Neural progenitor cell (in vitro differentiated cells): ENCODE measurements around the gene ATP11C. TPM values are rescaled to one million over a fixed set of nuclear protein-coding genes. Genes with fewer than 3 reads are reported as not detected.

ENCODE experiments used
- DNase-seq: peaks from one replicate; pipeline ENCODE4 v3.0.0-alpha.2; 2016; ENCODE audit warnings: low spot score
- H2AFZ ChIP-seq: fragments of 200-600 bp; sonication (generic); replicated peaks from 2 replicates; pipeline ENCODE4 v1.6.1; 2016; ENCODE audit warnings: antibody characterized with exemption
- H3F3A ChIP-seq: fragments of 200-600 bp; sonication (generic); 2 replicates; pipeline ENCODE4 v1.6.1; 2016; ENCODE audit warnings: antibody characterized with exemption, low read depth
- H3K27ac ChIP-seq: fragments of 200-600 bp; sonication (generic); 2 replicates; pipeline ENCODE4 v1.5.1; 2016; ENCODE audit warnings: mild to moderate bottlenecking
- H3K27me3 ChIP-seq: fragments of 200-600 bp; sonication (generic); 2 replicates; pipeline ENCODE4 v1.6.1; 2016; ENCODE audit warnings: mild to moderate bottlenecking, moderate library complexity
- H3K36me3 ChIP-seq: fragments of 200-600 bp; sonication (generic); 2 replicates; pipeline ENCODE4 v1.5.1; 2016
- H3K4me1 ChIP-seq: fragments of 200-600 bp; sonication (generic); 2 replicates; pipeline ENCODE4 v1.6.1; 2016; ENCODE audit warnings: mixed run types
- H3K4me2 ChIP-seq: fragments of 200-600 bp; sonication (generic); 2 replicates; pipeline ENCODE4 v1.6.1; 2016
- H3K4me3 ChIP-seq: fragments of 200-600 bp; sonication (generic); 2 replicates; pipeline ENCODE4 v1.5.1; 2016
- H3K79me2 ChIP-seq: fragments of 200-600 bp; sonication (generic); 2 replicates; pipeline ENCODE4 v1.6.1; 2016; ENCODE audit warnings: low read depth
- H3K9ac ChIP-seq: fragments of 200-600 bp; sonication (generic); 2 replicates; pipeline ENCODE4 v1.6.1; 2016
- H3K9me3 ChIP-seq: fragments of 200-600 bp; sonication (generic); 2 replicates; pipeline ENCODE4 v1.5.1; 2016; ENCODE audit warnings: low read depth
- H4K20me1 ChIP-seq: fragments of 200-600 bp; sonication (generic); 2 replicates; pipeline ENCODE4 v1.6.1; 2016; ENCODE audit warnings: low read depth
- H3K27ac Mint-ChIP-seq: 3 replicates; pipeline ENCODE4 v1.8.0; 2021; ENCODE audit warnings: mixed read lengths
- H3K27me3 Mint-ChIP-seq: 2 replicates; pipeline ENCODE4 v1.8.0; 2022; ENCODE audit warnings: low read depth, mild to moderate bottlenecking, inconsistent platforms, moderate library complexity, mixed read lengths; ENCODE audit not compliant: insufficient read depth
- H3K36me3 Mint-ChIP-seq: 3 replicates; pipeline ENCODE4 v1.8.0; 2021; ENCODE audit warnings: mixed read lengths
- H3K4me1 Mint-ChIP-seq: 3 replicates; pipeline ENCODE4 v1.8.0; 2021; ENCODE audit warnings: mixed read lengths
- H3K4me3 Mint-ChIP-seq: 3 replicates; pipeline ENCODE4 v1.8.0; 2021; ENCODE audit warnings: mild to moderate bottlenecking, moderate library complexity, mixed read lengths
- H3K9me3 Mint-ChIP-seq: 3 replicates; pipeline ENCODE4 v1.8.0; 2020; ENCODE audit warnings: mixed read lengths
- EZH2 ChIP-seq: fragments of 200-600 bp; sonication (generic); IDR thresholded peaks from 2 replicates; pipeline ENCODE4 v1.6.1; 2017; ENCODE audit warnings: antibody characterized with exemption, mild to moderate bottlenecking, moderate library complexity
- EZH2phosphoT487 ChIP-seq: fragments of 200-600 bp; sonication (generic); IDR thresholded peaks from 2 replicates; pipeline ENCODE4 v1.6.1; 2017; ENCODE audit warnings: antibody characterized with exemption
- total RNA-seq: library from RNA; depleted of rRNA; stranded (reverse); fragments of >200 nt; gene quantifications from 2 replicates; pipeline ENCODE4 v1.2.3, GENCODE V29; 2015; ENCODE audit warnings: low replicate concordance
- TF ChIP-seq, protein P1 (sequence below): fragments of 200-600 bp; sonication (generic); IDR thresholded peaks from 2 replicates; pipeline ENCODE4 v1.5.1; 2017; ENCODE audit warnings: antibody characterized with exemption, mild to moderate bottlenecking

The ATP11C gene
- total RNA-seq, 1 donor from 2014 or later: 68.0 TPM

GRCh38 chrX:139702658-139703057, 230.2 kb downstream of the ATP11C start:
- Histone ChIP-seq H3K4me1 (no peaks in the 10 kb centered on the region), H3K9me3 (no peaks in the 10 kb centered on the region), H3F3A (no peaks in the 10 kb centered on the region), H3K4me2 (no peak overlapping the region), H3K27me3 (no peaks in the 10 kb centered on the region), H3K27ac (no peak overlapping the region), H3K79me2 (no peaks in the 10 kb centered on the region), H3K36me3 (no peaks in the 10 kb centered on the region), H3K4me3 (no peak overlapping the region), H3K9ac (no peak overlapping the region), H2AFZ (no peak overlapping the region), H4K20me1 (no peaks in the 10 kb centered on the region)
- no peaks in the 10 kb centered on the region for H3K36me3 Mint-ChIP-seq
- H3K4me3 Mint-ChIP-seq: no peak overlapping the region
- H3K4me1 Mint-ChIP-seq: no peaks in the 10 kb centered on the region
- no peaks in the 10 kb centered on the region for H3K27me3 Mint-ChIP-seq
- no peak for DNase-seq
- peaks cover 2% of the 10 kb centered on the region for H3K9me3 Mint-ChIP-seq
- TF ChIP-seq, protein P1, sequence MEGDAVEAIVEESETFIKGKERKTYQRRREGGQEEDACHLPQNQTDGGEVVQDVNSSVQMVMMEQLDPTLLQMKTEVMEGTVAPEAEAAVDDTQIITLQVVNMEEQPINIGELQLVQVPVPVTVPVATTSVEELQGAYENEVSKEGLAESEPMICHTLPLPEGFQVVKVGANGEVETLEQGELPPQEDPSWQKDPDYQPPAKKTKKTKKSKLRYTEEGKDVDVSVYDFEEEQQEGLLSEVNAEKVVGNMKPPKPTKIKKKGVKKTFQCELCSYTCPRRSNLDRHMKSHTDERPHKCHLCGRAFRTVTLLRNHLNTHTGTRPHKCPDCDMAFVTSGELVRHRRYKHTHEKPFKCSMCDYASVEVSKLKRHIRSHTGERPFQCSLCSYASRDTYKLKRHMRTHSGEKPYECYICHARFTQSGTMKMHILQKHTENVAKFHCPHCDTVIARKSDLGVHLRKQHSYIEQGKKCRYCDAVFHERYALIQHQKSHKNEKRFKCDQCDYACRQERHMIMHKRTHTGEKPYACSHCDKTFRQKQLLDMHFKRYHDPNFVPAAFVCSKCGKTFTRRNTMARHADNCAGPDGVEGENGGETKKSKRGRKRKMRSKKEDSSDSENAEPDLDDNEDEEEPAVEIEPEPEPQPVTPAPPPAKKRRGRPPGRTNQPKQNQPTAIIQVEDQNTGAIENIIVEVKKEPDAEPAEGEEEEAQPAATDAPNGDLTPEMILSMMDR: no peak
- TF ChIP-seq EZH2: no peak
- TF ChIP-seq EZH2phosphoT487: no peak
- H3K27ac Mint-ChIP-seq: no peak overlapping the region

DNA sequence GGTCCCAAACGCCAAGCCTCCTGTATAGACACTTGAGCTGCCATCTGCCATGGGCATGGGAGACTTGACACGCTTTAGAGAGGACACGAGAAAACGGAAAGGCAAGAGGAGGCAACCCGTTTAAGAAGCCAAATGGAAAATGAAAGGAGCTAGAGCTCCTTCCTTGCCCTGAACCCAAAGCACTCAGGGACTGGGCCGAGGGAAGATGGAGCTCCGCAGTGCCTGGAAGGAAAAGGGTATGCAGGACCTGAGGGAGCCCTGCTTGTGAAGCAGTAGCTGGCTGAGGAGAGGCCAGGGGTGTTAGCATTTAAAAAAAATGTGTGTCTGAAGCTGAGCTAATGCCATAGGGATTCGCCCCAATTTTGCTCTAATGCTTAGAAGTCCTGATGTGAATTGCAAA, 239.9 kb downstream of the ATP11C start:
- Histone ChIP-seq H4K20me1 (no peaks in the 10 kb centered on the region), H3K36me3 (no peaks in the 10 kb centered on the region), H3K4me1 (no peaks in the 10 kb centered on the region), H3K9ac (no peak overlapping the region), H3K4me2 (peak overlapping the region; percentile 91), H3F3A (no peaks in the 10 kb centered on the region), H2AFZ (peak overlapping the region; percentile 76), H3K79me2 (no peaks in the 10 kb centered on the region), H3K27ac (no peak overlapping the region), H3K9me3 (peaks cover 4% of the 10 kb centered on the region), H3K27me3 (peaks cover 48% of the 10 kb centered on the region), H3K4me3 (no peak overlapping the region)
- Mint-ChIP-seq H3K4me1 (peaks cover 4% of the 10 kb centered on the region), H3K27me3 (peaks cover 2% of the 10 kb centered on the region), H3K27ac (no peak overlapping the region), H3K4me3 (peak overlapping the region; percentile 70), H3K36me3 (no peaks in the 10 kb centered on the region), H3K9me3 (no peaks in the 10 kb centered on the region)
- TF ChIP-seq EZH2phosphoT487 (no peak), EZH2 (no peak)
- TF ChIP-seq, protein P1: no peak
- no peak for DNase-seq

- TF ChIP-seq, protein P1: no peak
- no peak for TF ChIP-seq EZH2phosphoT487
- no peak for TF ChIP-seq EZH2
Measured at GRCh38 chrX:139692506-139692849, 240.4 kb downstream of the ATP11C start.

More at GRCh38 chrX:139692506-139692849, 240.4 kb downstream of the ATP11C start:
- peaks cover 4% of the 10 kb centered on the region for H3K9me3 ChIP-seq
- no peaks in the 10 kb centered on the region for H3K79me2 ChIP-seq
- no peaks in the 10 kb centered on the region for H3F3A ChIP-seq
- H4K20me1 ChIP-seq: no peaks in the 10 kb centered on the region
- H3K4me1 ChIP-seq: no peaks in the 10 kb centered on the region
- Mint-ChIP-seq H3K4me1 (peaks cover 4% of the 10 kb centered on the region), H3K36me3 (no peaks in the 10 kb centered on the region), H3K27ac (no peak overlapping the region), H3K4me3 (peak overlapping the region; percentile 70), H3K9me3 (no peaks in the 10 kb centered on the region), H3K27me3 (peaks cover 2% of the 10 kb centered on the region)
- H3K9ac ChIP-seq: no peak overlapping the region
- no peak overlapping the region for H3K27ac ChIP-seq
- no peaks in the 10 kb centered on the region for H3K36me3 ChIP-seq
- peak overlapping the region; percentile 50 for H3K4me3 ChIP-seq
- DNase-seq: no peak
- peaks cover 48% of the 10 kb centered on the region for H3K27me3 ChIP-seq
- H2AFZ ChIP-seq: peak overlapping the region; percentile 76
- peak overlapping the region; percentile 91 for H3K4me2 ChIP-seq
